ENCODE measurements around the gene L1TD1.
"Not testable (repeated sequence)": the region's sequence is repeated elsewhere in the genome, so short reads cannot be mapped to it uniquely, and the experiment has no call there.

- TF ChIP-seq POLR2A, CTCF (IDR thresholded peaks at IDR 0.05): not testable (repeated sequence)
Observed at GRCh38 chr1:62182157-62182556, 12.5 kb upstream of the L1TD1 start.

All from ovary (tissue), 3 donors.